ENCODE data around the gene AAMP.

The AAMP gene

GRCh38 chr2:218260166-218260565 lies 9.8 kb downstream of the AAMP start:
- no peak for DNase-seq (ENCODE audit: low spot score)

GRCh38 chr2:218259099-218259961 lies 10.6 kb downstream of the AAMP start:
- peak; percentile 88 for DNase-seq (ENCODE audit: low spot score)

- no peak for DNase-seq (ENCODE audit: low spot score)
Observed at GRCh38 chr2:218257390-218257981, 12.5 kb downstream of the AAMP start.

GRCh38 chr2:218256612-218257350 lies 13.2 kb downstream of the AAMP start:
- DNase-seq (ENCODE audit: low spot score) = no peak

GRCh38 chr2:218255446-218255845 lies 14.5 kb downstream of the AAMP start:
- no peak for DNase-seq (ENCODE audit: low spot score)

- DNase-seq (ENCODE audit: low spot score) = no peak
Observed at GRCh38 chr2:218253232-218253625, 16.7 kb downstream of the AAMP start.

GRCh38 chr2:218252509-218253231 lies 17.3 kb downstream of the AAMP start:
- no peak for DNase-seq (ENCODE audit: low spot score)

GRCh38 chr2:218249691-218250090 lies 20.2 kb downstream of the AAMP start:
- DNase-seq (ENCODE audit: low spot score) = no peak

GRCh38 chr2:218245214-218245613 lies 24.7 kb downstream of the AAMP start:
- DNase-seq (ENCODE audit: low spot score) = no peak

- no peak for DNase-seq (ENCODE audit: low spot score)
Observed at GRCh38 chr2:218244665-218245064, 25.3 kb downstream of the AAMP start.

- no peak for DNase-seq (ENCODE audit: low spot score)
Observed at GRCh38 chr2:218244204-218244603, 25.7 kb downstream of the AAMP start.

GRCh38 chr2:218238887-218239286 lies 31.1 kb downstream of the AAMP start:
- no peak for DNase-seq (ENCODE audit: low spot score)

GRCh38 chr2:218236829-218237228 lies 33.1 kb downstream of the AAMP start:
- no peak for DNase-seq (ENCODE audit: low spot score)

GRCh38 chr2:218235017-218235416 lies 34.9 kb downstream of the AAMP start:
- no peak for DNase-seq (ENCODE audit: low spot score)

GRCh38 chr2:218234521-218234920 lies 35.4 kb downstream of the AAMP start:
- DNase-seq (ENCODE audit: low spot score) = no peak

- DNase-seq (ENCODE audit: low spot score) = no peak
Observed at GRCh38 chr2:218233543-218233942, 36.4 kb downstream of the AAMP start.

- peak; percentile 36 for DNase-seq (ENCODE audit: low spot score)
Observed at GRCh38 chr2:218230882-218231281, 39.1 kb downstream of the AAMP start.

GRCh38 chr2:218229851-218230250 lies 40.1 kb downstream of the AAMP start:
- no peak for DNase-seq (ENCODE audit: low spot score)

GRCh38 chr2:218229239-218229638 lies 40.7 kb downstream of the AAMP start:
- DNase-seq (ENCODE audit: low spot score) = peak; percentile 67

GRCh38 chr2:218228366-218229090 lies 41.4 kb downstream of the AAMP start:
- no peak for DNase-seq (ENCODE audit: low spot score)

- DNase-seq (ENCODE audit: low spot score) = no peak
Observed at GRCh38 chr2:218226903-218227302, 43.0 kb downstream of the AAMP start.

- no peak for DNase-seq (ENCODE audit: low spot score)
Observed at GRCh38 chr2:218224186-218224585, 45.8 kb downstream of the AAMP start.

Measured in hepatic stellate cell (primary cell).